Neuron (in vitro differentiated cells): ENCODE data around the gene ITGA4.

Experiments used
- H2AFZ ChIP-seq: one replicate; pipeline ENCODE4 v1.6.1; 2013; ENCODE audit warnings: low read depth, mild to moderate bottlenecking, inconsistent platforms, low read length, moderate library complexity
- H3K27me3 ChIP-seq: one replicate; pipeline ENCODE4 v1.6.1; 2013; ENCODE audit warnings: low read length; ENCODE audit not compliant: insufficient read depth
- H3K36me3 ChIP-seq: one replicate; pipeline ENCODE4 v1.6.1; 2013; ENCODE audit warnings: low read length; ENCODE audit not compliant: insufficient read depth
- H3K4me1 ChIP-seq: one replicate; pipeline ENCODE4 v1.6.1; 2013; ENCODE audit warnings: low read length; ENCODE audit not compliant: insufficient read depth
- H3K4me3 ChIP-seq: 2 replicates; pipeline ENCODE4 v1.5.1; 2013; ENCODE audit warnings: mild to moderate bottlenecking, low read length, moderate library complexity
- H3K9me3 ChIP-seq: one replicate; pipeline ENCODE4 v1.6.1; 2013; ENCODE audit warnings: low read length

The ITGA4 gene

DNA sequence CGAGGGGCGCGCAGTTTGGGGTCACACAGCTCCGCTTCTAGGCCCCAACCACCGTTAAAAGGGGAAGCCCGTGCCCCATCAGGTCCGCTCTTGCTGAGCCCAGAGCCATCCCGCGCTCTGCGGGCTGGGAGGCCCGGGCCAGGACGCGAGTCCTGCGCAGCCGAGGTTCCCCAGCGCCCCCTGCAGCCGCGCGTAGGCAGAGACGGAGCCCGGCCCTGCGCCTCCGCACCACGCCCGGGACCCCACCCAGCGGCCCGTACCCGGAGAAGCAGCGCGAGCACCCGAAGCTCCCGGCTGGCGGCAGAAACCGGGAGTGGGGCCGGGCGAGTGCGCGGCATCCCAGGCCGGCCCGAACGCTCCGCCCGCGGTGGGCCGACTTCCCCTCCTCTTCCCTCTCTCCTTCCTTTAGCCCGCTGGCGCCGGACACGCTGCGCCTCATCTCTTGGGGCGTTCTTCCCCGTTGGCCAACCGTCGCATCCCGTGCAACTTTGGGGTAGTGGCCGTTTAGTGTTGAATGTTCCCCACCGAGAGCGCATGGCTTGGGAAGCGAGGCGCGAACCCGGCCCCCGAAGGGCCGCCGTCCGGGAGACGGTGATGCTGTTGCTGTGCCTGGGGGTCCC lies at the start of gene ITGA4:
Gene ITGA4 (plus strand): TSS at position 266 of the 620 bp plus-strand sequence. CDS start 269 bp downstream, at position 535.
- Histone ChIP-seq H3K9me3 (no peaks in the 10 kb centered on the region), H3K36me3 (no peaks in the 10 kb centered on the region), H2AFZ (peak within 1 kb of the TSS; percentile 98), H3K27me3 (no peaks in the 10 kb centered on the region), H3K4me3 (peak within 1 kb of the TSS; percentile 59), H3K4me1 (peaks cover 7% of the 10 kb centered on the region)

DNA sequence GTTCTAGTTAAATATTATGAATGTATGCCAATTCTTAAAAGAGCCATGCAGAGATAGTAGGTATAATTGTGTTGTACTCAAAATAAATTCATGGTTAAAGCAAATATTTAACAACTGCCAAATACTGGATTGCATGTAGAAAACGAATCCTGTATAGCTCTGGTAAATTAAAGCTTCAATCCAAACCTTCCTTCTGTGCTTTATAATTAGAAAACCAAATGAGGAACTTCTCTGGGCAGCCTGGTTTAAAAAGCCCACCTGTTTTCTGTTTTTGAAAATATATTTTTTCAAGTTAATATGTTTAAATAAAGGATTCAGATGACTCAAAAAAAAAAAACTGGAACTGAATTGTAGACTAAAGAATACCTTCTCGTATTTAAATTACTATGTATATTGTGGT lies 48.3 kb upstream of the ITGA4 start:
- Histone ChIP-seq H3K9me3 (no peaks in the 10 kb centered on the region), H3K36me3 (no peaks in the 10 kb centered on the region), H3K27me3 (no peaks in the 10 kb centered on the region), H2AFZ (no peak overlapping the region), H3K4me3 (no peak overlapping the region), H3K4me1 (no peaks in the 10 kb centered on the region)

DNA sequence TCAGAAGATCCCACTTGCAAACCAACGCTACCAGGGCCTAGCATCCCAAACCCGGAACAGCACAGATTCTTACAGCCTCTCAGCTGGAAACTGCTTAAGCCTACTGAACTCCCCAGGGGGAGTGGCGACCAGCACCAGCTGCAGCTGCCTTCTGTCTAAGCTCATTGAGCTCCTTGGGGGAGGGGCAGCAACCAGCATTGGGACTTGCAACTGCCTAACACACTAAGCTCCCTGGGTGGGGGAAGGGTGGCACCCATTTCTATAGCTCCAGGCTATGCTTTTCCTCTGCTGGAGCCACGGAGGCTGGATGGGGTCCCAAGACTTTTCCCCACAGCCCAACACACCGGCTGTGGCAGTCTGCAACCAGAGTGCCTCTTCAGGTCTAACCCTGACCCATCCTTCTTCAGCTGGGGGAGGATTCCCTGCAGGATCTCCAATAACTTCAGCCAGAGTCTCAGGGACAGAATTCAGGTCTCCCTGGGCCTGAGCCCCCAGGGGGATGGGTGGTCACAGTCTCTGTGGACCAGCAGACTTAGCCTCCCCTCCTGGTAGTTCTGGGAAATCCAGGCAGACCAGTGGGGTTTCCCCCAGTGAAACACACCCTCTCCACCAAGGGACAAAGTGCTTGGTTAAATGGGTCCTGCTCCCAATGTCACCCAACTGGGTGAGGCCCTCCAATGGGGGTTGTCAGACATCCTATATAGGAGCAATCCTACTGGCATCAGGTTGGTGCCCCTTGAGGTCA lies 45.9 kb upstream of the ITGA4 start:
- no peak overlapping the region for H2AFZ ChIP-seq
- no peaks in the 10 kb centered on the region for H3K4me1 ChIP-seq
- H3K4me3 ChIP-seq = no peak overlapping the region
- no peaks in the 10 kb centered on the region for H3K36me3 ChIP-seq
- H3K9me3 ChIP-seq = no peaks in the 10 kb centered on the region
- no peaks in the 10 kb centered on the region for H3K27me3 ChIP-seq

DNA sequence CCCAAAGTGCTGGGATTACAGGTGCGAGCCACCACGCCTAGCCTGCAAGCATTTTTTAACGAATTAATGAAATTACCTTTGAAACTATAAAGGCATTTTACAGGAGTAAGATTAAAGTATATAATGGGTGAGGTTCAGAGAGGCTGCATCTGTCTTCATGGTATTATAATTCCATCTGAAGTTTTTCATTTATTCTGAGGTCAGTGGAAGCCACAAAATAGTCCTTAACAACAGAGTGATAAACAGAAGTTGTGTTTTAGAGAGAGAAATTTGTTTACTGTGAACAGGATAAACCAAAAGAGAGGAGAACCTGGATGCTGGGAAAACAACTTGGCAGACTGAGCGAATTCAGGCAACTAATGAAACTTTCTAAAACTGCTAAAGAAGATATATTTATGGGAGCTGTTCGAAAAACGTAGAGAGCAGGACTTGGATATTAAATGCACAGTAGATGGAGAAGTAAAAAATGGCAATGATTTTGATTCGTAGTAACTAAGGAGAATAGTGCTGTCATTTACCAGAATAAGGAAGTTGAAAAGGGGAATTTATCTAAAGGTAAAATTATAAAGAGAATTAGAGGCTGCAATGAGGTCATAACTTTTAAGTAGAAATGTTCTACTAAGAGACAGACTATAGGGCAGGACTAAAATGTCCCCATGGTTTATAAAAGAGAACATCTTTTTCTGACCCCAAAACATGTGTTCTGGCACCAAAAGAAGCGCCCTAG lies 37.9 kb upstream of the ITGA4 start:
- no peaks in the 10 kb centered on the region for H3K9me3 ChIP-seq
- no peaks in the 10 kb centered on the region for H3K4me1 ChIP-seq
- H3K36me3 ChIP-seq = no peaks in the 10 kb centered on the region
- H3K4me3 ChIP-seq = no peak overlapping the region
- H3K27me3 ChIP-seq = no peaks in the 10 kb centered on the region
- H2AFZ ChIP-seq = no peak overlapping the region

DNA sequence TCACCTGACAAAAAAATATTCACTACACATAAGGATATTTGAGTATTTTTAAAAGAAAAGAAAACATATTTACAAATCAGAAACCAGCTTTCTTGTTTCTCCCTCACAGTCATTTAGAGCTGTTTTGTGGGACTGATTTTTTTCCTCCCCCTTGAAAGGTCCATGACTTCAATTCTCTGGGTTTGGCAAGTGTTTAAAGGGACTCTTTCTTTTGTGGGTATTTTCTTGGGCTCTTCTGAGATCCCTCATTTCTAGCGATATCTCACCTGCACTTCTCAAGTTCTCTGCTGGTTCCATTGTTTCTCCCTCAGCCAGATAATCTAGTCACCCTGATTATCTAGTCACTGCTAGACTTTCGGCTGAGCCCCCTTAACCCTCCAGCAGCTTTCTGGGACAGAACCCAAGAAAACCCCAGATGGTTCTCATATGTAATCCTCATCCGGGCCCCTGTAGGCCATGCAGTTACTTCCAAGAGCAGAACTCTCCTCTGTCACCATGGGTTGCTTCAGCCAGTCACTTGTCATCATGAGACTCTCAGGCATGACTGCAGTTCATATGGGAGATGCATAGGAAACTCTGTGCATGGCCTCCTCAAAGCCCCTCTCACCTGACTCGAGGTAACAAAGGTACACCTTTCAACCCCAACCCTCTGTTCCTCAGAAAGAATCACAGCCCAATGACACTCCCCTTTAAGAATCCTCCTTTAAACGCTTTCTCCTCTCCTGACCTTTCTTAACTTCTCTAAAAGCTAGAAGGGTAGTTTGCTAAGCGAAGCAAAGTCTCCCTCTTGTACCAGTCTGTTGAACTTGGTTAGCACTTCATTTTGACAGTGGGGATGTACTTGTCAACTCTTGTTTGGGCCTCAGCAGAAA lies 36.7 kb upstream of the ITGA4 start:
- no peak overlapping the region for H3K4me3 ChIP-seq
- H3K36me3 ChIP-seq = no peaks in the 10 kb centered on the region
- no peaks in the 10 kb centered on the region for H3K9me3 ChIP-seq
- no peaks in the 10 kb centered on the region for H3K4me1 ChIP-seq
- no peaks in the 10 kb centered on the region for H3K27me3 ChIP-seq
- no peak overlapping the region for H2AFZ ChIP-seq

DNA sequence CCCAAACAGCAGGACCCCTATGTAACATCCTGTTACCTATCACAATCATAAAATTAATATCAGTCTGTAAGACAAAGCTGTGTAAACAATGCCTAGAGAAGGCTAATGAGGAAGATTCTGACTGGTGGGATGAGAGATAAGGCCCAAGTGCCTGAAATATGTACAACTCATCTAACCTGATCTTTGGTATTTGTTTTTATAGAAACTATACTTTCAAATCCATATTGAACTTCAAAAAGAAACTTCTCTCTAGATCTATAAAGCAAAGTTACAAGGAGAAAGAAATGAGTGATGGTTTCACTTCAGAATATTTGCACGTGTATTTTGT lies 36.1 kb upstream of the ITGA4 start:
- Histone ChIP-seq H2AFZ (no peak overlapping the region), H3K4me3 (no peak overlapping the region), H3K9me3 (no peaks in the 10 kb centered on the region), H3K27me3 (no peaks in the 10 kb centered on the region), H3K36me3 (no peaks in the 10 kb centered on the region), H3K4me1 (no peaks in the 10 kb centered on the region)

DNA sequence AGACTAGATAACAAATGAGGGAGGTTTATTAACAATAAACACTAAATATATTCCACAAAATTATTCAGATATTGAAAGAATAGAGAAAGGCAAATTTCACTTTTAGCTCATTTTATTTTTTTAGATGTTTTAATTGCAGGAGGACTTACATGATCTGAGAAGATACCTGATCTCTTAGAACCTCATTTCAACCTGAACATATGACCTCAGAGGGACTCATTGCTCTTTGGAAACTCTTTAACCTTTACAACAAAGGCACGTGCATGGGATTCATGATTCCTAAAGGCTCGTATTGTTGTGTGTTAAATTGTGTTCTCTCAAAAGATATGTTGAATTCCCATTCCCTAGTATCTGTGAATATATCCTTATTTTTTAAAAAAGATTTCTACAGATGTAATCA lies 35.7 kb upstream of the ITGA4 start:
- Histone ChIP-seq H3K4me1 (peaks cover under 1% of the 10 kb centered on the region), H2AFZ (peak overlapping the region; percentile 15), H3K4me3 (no peak overlapping the region), H3K27me3 (no peaks in the 10 kb centered on the region), H3K9me3 (no peaks in the 10 kb centered on the region), H3K36me3 (no peaks in the 10 kb centered on the region)

DNA sequence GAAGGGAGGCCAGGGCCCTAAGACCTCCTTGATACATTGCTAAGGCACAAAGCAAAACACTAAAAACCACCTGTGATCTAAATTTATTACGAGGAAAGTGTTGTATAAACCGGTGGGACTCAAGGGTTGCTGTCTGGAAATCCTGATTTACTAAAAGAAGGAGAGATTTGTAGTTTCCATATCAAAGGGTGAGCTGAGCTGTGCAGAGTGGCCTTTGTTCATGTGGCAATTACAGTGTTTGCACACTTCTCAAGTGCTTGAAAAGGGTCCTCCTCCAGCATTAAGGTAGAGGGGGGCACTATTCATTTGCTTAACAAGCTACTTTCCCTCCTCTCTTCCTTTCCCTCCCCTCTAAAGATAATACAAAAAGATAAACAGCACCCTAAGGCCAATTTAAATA lies 30.5 kb upstream of the ITGA4 start:
- peaks cover 5% of the 10 kb centered on the region for H3K4me1 ChIP-seq
- H3K36me3 ChIP-seq = no peaks in the 10 kb centered on the region
- no peaks in the 10 kb centered on the region for H3K27me3 ChIP-seq
- no peak overlapping the region for H2AFZ ChIP-seq
- H3K4me3 ChIP-seq = no peak overlapping the region
- no peaks in the 10 kb centered on the region for H3K9me3 ChIP-seq

DNA sequence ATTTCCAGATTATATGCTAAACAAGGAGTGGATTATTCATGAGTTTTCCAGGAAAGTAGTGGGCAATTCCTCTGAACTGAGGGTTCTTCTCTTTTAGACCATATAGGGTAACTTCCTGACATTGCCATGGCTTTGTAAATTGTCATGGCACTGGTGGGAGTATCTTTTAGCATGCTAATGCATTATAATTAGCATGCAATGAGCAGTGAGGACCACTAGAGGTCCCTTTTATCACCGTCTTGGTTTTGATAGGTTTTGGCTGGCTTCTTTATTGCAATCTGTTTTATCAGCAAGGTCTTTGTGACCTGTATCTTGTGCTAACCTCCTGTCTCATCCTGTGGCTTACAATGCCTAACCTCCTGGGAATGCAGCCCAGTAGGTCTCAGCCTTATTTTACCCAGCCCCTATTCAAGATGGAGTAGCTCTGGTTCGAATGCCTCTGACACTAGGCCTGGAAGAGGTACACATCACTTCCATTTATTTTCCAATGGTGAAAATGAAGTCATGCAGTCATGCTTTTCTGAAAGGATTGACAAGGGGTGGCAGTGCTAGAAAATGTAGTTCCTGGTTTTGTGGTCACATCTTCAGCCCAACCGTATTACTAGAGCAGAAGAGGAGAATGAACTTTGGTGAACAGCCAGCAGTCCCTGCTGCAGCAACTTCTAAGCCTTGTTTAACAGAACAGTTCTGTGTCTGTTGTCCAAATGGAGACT lies 26.6 kb upstream of the ITGA4 start:
- H3K9me3 ChIP-seq = no peaks in the 10 kb centered on the region
- H2AFZ ChIP-seq = no peak overlapping the region
- peaks cover 5% of the 10 kb centered on the region for H3K4me1 ChIP-seq
- H3K36me3 ChIP-seq = no peaks in the 10 kb centered on the region
- no peak overlapping the region for H3K4me3 ChIP-seq
- no peaks in the 10 kb centered on the region for H3K27me3 ChIP-seq

DNA sequence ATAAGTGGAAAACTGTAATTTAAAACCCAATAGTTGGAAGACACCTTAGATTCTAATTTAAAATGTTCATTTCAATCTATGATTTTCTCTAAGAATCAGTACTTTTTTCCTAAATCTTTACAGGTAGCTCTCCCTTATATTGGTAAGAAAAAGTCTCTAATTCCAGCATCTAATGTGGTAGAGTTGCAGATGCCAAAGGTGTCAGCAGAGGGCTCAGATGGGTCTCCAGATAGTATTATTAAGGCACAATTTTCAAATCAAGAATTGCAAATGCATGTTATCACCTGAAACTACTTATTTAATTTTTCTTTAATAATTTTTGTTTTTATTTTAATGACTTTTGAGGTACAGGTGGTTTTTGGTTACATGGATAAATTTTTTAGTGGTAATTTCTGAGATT lies 25.5 kb upstream of the ITGA4 start:
- Histone ChIP-seq H3K27me3 (no peaks in the 10 kb centered on the region), H3K9me3 (no peaks in the 10 kb centered on the region), H3K36me3 (no peaks in the 10 kb centered on the region), H3K4me1 (peaks cover 3% of the 10 kb centered on the region), H2AFZ (no peak overlapping the region), H3K4me3 (no peak overlapping the region)

DNA sequence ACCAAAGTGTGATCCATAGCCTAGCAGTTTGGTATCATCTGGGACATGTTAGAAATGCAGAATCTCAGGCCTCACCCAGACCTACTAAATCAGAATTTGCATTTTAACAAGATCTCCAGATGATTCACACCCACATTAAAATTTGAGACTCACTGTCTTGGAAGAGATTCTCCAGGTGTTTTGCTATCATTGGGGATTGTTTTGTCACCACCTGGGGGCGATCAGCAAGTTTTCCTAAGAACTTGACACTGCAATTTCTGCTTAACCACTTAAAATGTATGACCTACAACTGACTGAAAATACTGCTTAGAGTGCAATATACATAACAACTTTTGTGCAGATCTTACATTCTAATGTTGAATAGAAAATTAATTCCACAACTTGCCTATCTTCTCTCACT lies 18.9 kb upstream of the ITGA4 start:
- Histone ChIP-seq H3K4me3 (no peak overlapping the region), H3K4me1 (no peaks in the 10 kb centered on the region), H3K9me3 (no peaks in the 10 kb centered on the region), H3K36me3 (no peaks in the 10 kb centered on the region), H3K27me3 (no peaks in the 10 kb centered on the region), H2AFZ (no peak overlapping the region)

DNA sequence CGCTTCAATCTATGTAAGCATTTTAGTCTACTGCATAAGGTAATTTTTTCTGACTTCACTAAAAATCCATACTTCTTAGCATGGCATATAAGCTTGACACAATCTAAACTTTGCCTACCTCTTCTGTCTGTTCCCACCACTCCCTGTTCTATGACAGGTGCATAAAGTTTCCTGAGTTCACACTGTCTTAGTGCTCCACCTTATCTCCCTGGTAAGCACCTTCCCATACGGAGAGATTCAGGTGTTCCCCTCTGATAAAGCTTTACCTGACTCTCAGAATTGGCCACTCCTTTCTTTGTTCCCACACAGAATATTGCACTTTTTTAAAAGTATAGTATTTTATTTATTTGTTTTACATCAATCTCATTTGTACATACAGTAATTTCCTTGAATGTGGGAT lies 16.8 kb upstream of the ITGA4 start:
- H2AFZ ChIP-seq = no peak overlapping the region
- H3K4me1 ChIP-seq = peaks cover 4% of the 10 kb centered on the region
- no peaks in the 10 kb centered on the region for H3K27me3 ChIP-seq
- H3K4me3 ChIP-seq = no peak overlapping the region
- H3K36me3 ChIP-seq = no peaks in the 10 kb centered on the region
- H3K9me3 ChIP-seq = no peaks in the 10 kb centered on the region
